Calu3 (cell line): ENCODE measurements around the gene DDR2. TPM values are rescaled to one million over a fixed set of nuclear protein-coding genes. Genes with fewer than 3 reads are reported as not detected.
"Not testable (repeated sequence)": the region's sequence is repeated elsewhere in the genome, so short reads cannot be mapped to it uniquely, and the experiment has no call there.

ENCODE experiments used
- Bru-seq: library from RNA; stranded (reverse); fragments of 400-500 nt; gene quantifications from one replicate; lab custom pipeline; 2021; lab: Mats Ljungman, UMichigan
- BruChase-seq, 2 experiments: library from RNA; stranded (reverse); fragments of 400-500 nt; gene quantifications; one replicate each; lab custom pipeline; 2021; lab: Mats Ljungman, UMichigan
- BruUV-seq: library from RNA; stranded (reverse); fragments of 400-500 nt; replicated peaks from 2 replicates; lab custom pipeline; 2021; lab: Mats Ljungman, UMichigan
- CTCF ChIA-PET: fragments of 300-600 bp; sonication (Branson Sonifier 250); formaldehyde crosslinking; loops from one replicate; lab custom pipeline; 2022; ENCODE audit warnings: antibody characterized with exemption; lab: Charles Lee
- DNase-seq: peaks from one replicate; pipeline ENCODE4 v3.0.0; 2022
- H3K27ac Mint-ChIP-seq: one replicate; pipeline ENCODE4 v1.8.0; 2022; ENCODE audit warnings: mixed read lengths; ENCODE audit not compliant: unreplicated experiment
- H3K27me3 Mint-ChIP-seq: one replicate; pipeline ENCODE4 v1.8.0; 2022; ENCODE audit warnings: mixed read lengths; ENCODE audit not compliant: unreplicated experiment
- H3K36me3 Mint-ChIP-seq: one replicate; pipeline ENCODE4 v1.8.0; 2022; ENCODE audit warnings: mild to moderate bottlenecking, moderate library complexity, mixed read lengths; ENCODE audit not compliant: insufficient read depth, unreplicated experiment
- H3K4me1 Mint-ChIP-seq: one replicate; pipeline ENCODE4 v1.8.0; 2022; ENCODE audit warnings: mild to moderate bottlenecking, low read depth, mixed read lengths; ENCODE audit not compliant: unreplicated experiment
- H3K4me3 Mint-ChIP-seq: one replicate; pipeline ENCODE4 v1.8.0; 2022; ENCODE audit warnings: mild to moderate bottlenecking, low read depth, moderate library complexity, mixed read lengths; ENCODE audit not compliant: unreplicated experiment
- H3K9me3 Mint-ChIP-seq: one replicate; pipeline ENCODE4 v1.8.0; 2022; ENCODE audit warnings: low read depth, mixed read lengths; ENCODE audit not compliant: unreplicated experiment
- CTCF ChIP-seq: fragments of 200-600 bp; IDR thresholded peaks from one replicate; pipeline ENCODE4 v1.8.0; 2022; ENCODE audit warnings: antibody characterized with exemption; ENCODE audit not compliant: unreplicated experiment
- intact Hi-C: fragments of 100-400 bp; cut with micrococcal nuclease; formaldehyde crosslinking; loops from one replicate; pipeline ENCODE4 v1.10.0; 2022; ENCODE audit not compliant: unreplicated experiment
- long read RNA-seq: library from polyadenylated mRNA; stranded (forward); transcript quantifications from one replicate; pipeline ENCODE4 v2.0.0, GENCODE V29; 2022
- total RNA-seq: library from RNA; stranded (reverse); gene quantifications from 2 replicates; pipeline ENCODE4 v1.2.3, GENCODE V29; 2022

DDR2 gene
- total RNA-seq (0.34 and 0.80 TPM in 2 replicates), Bru-seq, nascent RNA (percentile 32 among the genes with signal in this experiment), BruChase-seq, experiment 1, labeled RNA remaining after a 6-hour chase (percentile 24 among the genes with signal in this experiment), BruChase-seq, experiment 2, labeled RNA remaining after a 2-hour chase (percentile 29 among the genes with signal in this experiment)
- long read RNA-seq, result 0 reads

- no peak for DNase-seq
- no peaks in the 10 kb centered on the region for H3K36me3 Mint-ChIP-seq
- no peak within 1 kb of the TSS for H3K27ac Mint-ChIP-seq
- intact Hi-C loops, result no loop called here
- H3K27me3 Mint-ChIP-seq, result peaks cover 19% of the 10 kb centered on the region
- CTCF ChIA-PET, result interaction anchor here (0.6 to 1.2 kb wide), 2 partner anchors 18 to 1950 kb away, joined by 3 to 5 read pairs; no protein-coding TSS in a partner anchor
- H3K4me3 Mint-ChIP-seq, result no peak within 1 kb of the TSS
- TF ChIP-seq CTCF, result no peak
- H3K4me1 Mint-ChIP-seq, result no peaks in the 10 kb centered on the region
- BruUV-seq, result no TSS peak
- H3K9me3 Mint-ChIP-seq, result no peaks in the 10 kb centered on the region
Measured at GRCh38 chr1:162632217-162632666, at the start of gene DDR2. Gene DDR2 (plus strand): TSS chr1:162632464. CDS start chr1:162719064, 86,600 bp downstream.

GRCh38 chr1:162582901-162583300 is 49.4 kb upstream of the DDR2 start:
- H3K4me1 Mint-ChIP-seq, H3K27ac Mint-ChIP-seq, intact Hi-C loops, H3K9me3 Mint-ChIP-seq, H3K4me3 Mint-ChIP-seq, DNase-seq, BruUV-seq, H3K27me3 Mint-ChIP-seq: not testable (repeated sequence)
- peaks cover 14% of the 10 kb centered on the region for H3K36me3 Mint-ChIP-seq
- CTCF ChIA-PET, result interaction anchor here (0.6 to 0.8 kb wide), 2 partner anchors 271 to 709 kb away, joined by 3 to 6 read pairs; no protein-coding TSS in a partner anchor

- BruUV-seq, H3K27ac Mint-ChIP-seq, DNase-seq, H3K4me1 Mint-ChIP-seq, CTCF ChIA-PET, intact Hi-C loops, H3K27me3 Mint-ChIP-seq, H3K9me3 Mint-ChIP-seq, H3K4me3 Mint-ChIP-seq: not testable (repeated sequence)
- peaks cover 18% of the 10 kb centered on the region for H3K36me3 Mint-ChIP-seq
Measured at GRCh38 chr1:162585101-162585500, 47.2 kb upstream of the DDR2 start.

- BruUV-seq, result no TSS peak
- peaks cover 20% of the 10 kb centered on the region for H3K36me3 Mint-ChIP-seq
- H3K27me3 Mint-ChIP-seq, result no peaks in the 10 kb centered on the region
- intact Hi-C loops, result no loop called here
- peak; percentile 45 for DNase-seq
- H3K4me3 Mint-ChIP-seq, result no peak overlapping the region
- H3K9me3 Mint-ChIP-seq, result no peaks in the 10 kb centered on the region
- no peak overlapping the region for H3K27ac Mint-ChIP-seq
- CTCF ChIA-PET, result no interaction called here
- H3K4me1 Mint-ChIP-seq, result no peaks in the 10 kb centered on the region
- no peak for TF ChIP-seq CTCF
Measured at GRCh38 chr1:162587347-162587746, 44.9 kb upstream of the DDR2 start.

- BruUV-seq, result no TSS peak
- no peak overlapping the region for H3K27ac Mint-ChIP-seq
Measured at GRCh38 chr1:162587761-162588260, 44.5 kb upstream of the DDR2 start.

More at GRCh38 chr1:162587761-162588260, 44.5 kb upstream of the DDR2 start:
- TF ChIP-seq CTCF, result no peak
- no peak for DNase-seq
- CTCF ChIA-PET, result no interaction called here
- no peaks in the 10 kb centered on the region for H3K4me1 Mint-ChIP-seq
- H3K4me3 Mint-ChIP-seq, result no peak overlapping the region
- intact Hi-C loops, result no loop called here
- H3K9me3 Mint-ChIP-seq, result no peaks in the 10 kb centered on the region
- H3K36me3 Mint-ChIP-seq, result peaks cover 20% of the 10 kb centered on the region
- no peaks in the 10 kb centered on the region for H3K27me3 Mint-ChIP-seq
